ENCODE results near the gene LRRC1. TPM values are rescaled to one million over a fixed set of nuclear protein-coding genes. Genes with fewer than 3 reads are reported as not detected.

Gene LRRC1
- polyA plus RNA-seq, 4 donors: 27.0 to 34.5 (median 28.4) TPM

DNA sequence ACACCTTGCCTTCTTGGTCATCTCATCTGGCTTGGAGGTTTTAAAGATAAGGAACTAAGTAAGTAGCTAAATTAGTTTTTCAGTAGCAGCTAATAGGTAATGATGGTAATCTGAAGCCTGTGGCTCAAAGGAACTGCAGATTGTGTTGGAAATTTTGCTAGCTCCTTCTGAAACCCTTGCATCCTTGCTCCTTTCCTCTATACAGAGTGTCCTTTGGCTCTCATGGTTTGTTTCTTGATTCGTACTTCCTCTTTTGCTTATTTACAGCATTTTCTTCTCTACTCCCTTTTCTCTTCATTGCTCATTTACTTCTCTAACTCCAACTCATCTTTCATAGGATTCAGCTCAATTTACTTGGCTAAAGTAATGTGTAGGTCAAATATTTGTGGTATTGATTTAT is 19.0 kb downstream of the LRRC1 start:
- no peak for DNase-seq (ENCODE audit: low read depth in 4 of 4, low spot score in 3 of 4)

DNA sequence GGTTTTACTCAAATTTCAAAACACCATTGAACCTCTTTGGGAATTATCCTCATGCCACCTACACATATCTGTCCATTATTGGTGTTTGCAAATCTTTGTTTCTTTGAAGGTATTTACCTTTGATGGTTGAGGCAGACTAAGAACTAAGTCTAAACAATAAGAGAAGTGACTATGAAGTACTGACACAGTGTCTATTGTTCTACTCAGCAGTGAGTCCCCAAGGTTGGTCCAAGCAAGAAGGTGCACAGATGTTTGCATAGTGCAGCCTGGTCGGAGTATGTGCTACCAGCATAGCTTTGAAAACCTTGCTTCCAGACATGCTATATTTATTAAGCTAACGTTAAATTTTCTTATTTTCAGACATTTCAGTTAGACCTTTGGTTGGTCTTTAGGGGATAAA is 19.5 kb downstream of the LRRC1 start:
- DNase-seq (ENCODE audit: low read depth in 4 of 4, low spot score in 3 of 4): no peak

GRCh38 chr6:53815381-53816119 is 20.7 kb downstream of the LRRC1 start:
- no peak for DNase-seq (ENCODE audit: low read depth in 4 of 4, low spot score in 3 of 4)

DNA sequence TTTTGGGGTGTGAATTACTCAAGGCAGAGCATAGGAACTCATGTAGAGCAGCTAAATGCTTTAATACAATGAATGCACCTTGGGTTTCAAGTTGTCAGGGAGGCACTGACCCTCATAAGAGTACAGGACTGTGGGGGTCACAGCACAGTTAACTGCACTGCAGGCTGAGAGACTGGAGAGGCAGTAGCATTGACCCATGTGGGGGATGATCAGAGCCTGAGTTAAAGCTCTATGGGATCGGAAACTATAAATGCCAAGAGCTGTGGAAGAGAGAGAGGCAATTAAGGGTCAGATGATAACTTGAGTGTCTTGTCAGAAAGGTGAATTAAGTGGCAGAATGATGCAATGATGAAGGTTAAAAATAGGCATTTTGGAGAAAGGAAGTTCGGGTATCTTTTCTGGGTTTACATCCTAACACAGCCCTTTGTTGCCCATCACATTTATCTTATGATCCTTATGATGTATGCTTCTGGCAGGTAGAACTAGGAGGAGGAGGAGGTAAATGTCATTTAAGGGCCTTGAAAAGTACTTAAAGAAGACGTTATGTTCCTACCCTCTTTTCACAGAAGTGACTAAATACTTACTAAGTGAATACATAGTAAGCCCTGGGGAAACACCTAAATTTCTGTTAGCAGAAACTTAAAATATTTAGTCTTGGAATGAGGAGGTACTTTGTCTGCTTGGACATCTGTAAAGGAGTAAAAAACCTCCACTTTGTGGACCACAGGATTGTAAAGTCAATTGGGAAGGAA is 24.2 kb downstream of the LRRC1 start:
- DNase-seq (ENCODE audit: low read depth in 4 of 4, low spot score in 3 of 4): no peak

DNA sequence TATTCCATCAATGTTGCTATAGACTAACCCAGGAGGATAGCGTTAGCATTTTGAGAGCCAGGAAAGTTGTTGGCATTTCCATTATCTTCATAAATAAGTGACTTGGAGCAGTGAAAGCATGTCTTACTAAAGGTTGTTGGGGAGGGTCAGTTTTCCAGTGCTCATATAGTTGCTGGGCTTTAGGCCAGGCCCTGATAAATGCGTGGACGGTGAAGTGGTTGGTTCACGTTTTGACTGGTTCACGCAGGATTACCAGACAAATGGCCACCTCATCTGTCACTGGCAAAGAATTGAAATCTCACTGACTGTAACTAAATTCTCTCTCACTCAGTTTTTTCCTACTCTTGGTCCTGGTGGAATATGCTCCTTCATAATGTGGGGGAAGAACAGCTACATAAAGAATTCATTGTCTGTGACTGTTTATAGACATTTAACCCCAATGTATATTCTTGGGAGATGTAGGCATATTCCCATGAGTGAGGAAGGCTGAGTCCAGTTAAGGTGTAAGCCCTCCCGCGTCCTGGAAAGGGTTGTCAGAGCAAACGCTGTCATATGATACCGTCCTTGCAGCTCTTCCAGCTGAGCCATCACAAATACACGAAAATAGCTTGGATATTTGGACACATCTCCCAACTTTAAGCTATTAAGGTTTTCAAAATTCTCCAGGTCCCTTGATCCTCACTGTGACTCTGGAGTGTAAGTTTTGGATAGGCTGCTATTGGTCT is 27.8 kb downstream of the LRRC1 start:
- DNase-seq (ENCODE audit: low read depth in 4 of 4, low spot score in 3 of 4): no peak

- no peak for DNase-seq (ENCODE audit: low read depth in 4 of 4, low spot score in 3 of 4)
These were observed 29.9 kb downstream of the LRRC1 start for GRCh38 chr6:53824714-53825113.

- DNase-seq (ENCODE audit: low read depth in 4 of 4, low spot score in 3 of 4): no peak
These were observed 30.9 kb downstream of the LRRC1 start for GRCh38 chr6:53825532-53826321.

- DNase-seq (ENCODE audit: low read depth in 4 of 4, low spot score in 3 of 4): no peak
These were observed 32.7 kb downstream of the LRRC1 start for GRCh38 chr6:53827531-53827930.

DNA sequence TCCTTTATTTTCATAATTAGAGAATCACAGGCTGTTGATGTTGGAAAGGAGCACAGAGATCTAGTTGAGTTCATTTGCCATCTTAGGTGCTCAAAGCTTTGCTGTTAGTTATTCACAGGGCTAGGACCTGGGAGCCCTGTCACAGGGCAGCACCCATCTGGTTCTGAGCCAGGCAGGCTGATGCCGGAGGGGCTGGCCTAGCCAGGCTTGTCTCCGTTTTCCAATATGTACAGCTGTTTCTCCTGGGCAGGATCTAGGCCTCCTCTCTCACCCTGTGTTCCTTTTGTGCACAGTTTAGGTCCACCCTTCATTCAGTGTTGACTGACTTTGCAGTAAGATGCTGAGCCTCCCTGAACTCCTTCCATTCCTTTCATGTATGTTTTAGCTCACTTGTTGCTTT is 33.4 kb downstream of the LRRC1 start:
- DNase-seq (ENCODE audit: low read depth in 4 of 4, low spot score in 3 of 4): no peak

- DNase-seq (ENCODE audit: low read depth in 4 of 4, low spot score in 3 of 4): no peak
These were observed 34.3 kb downstream of the LRRC1 start for GRCh38 chr6:53828966-53829697.

GRCh38 chr6:53829698-53830221 is 35.0 kb downstream of the LRRC1 start:
- no peak for DNase-seq (ENCODE audit: low read depth in 4 of 4, low spot score in 3 of 4)

DNA sequence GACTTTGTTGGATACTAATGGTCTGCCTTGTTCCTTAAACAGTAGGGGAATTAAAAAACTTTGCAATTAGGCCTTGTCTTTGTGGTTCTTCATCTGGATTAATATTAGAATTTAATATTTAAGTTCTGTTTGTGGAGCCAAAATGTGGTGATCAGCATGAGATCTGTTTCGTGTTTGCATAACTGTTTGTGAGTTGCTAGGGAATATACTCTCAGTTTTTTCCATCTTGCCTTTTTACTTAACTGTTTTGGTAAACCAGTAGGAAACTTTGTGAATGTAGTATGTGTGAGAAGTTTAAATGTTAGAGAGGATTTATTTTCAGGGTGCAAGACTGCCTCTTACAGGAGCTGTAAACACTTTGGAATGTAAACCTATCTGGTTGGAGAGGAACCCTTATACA is 35.6 kb downstream of the LRRC1 start:
- no peak for DNase-seq (ENCODE audit: low read depth in 4 of 4, low spot score in 3 of 4)

- no peak for DNase-seq (ENCODE audit: low read depth in 4 of 4, low spot score in 3 of 4)
These were observed 36.5 kb downstream of the LRRC1 start for GRCh38 chr6:53831081-53831869.

- DNase-seq (ENCODE audit: low read depth in 4 of 4, low spot score in 3 of 4): no peak
These were observed 37.3 kb downstream of the LRRC1 start for GRCh38 chr6:53831936-53832660.

- no peak for DNase-seq (ENCODE audit: low read depth in 4 of 4, low spot score in 3 of 4)
These were observed 38.4 kb downstream of the LRRC1 start for GRCh38 chr6:53833155-53833554.

- no peak for DNase-seq (ENCODE audit: low read depth in 4 of 4, low spot score in 3 of 4)
These were observed 39.3 kb downstream of the LRRC1 start for GRCh38 chr6:53834132-53834531.

GRCh38 chr6:53837865-53838769 is 43.3 kb downstream of the LRRC1 start:
- no peak for DNase-seq (ENCODE audit: low read depth in 4 of 4, low spot score in 3 of 4)
